GM12878 (cell line): ENCODE measurements around the gene GNAI2. TPM values are rescaled to one million over a fixed set of nuclear protein-coding genes. Genes with fewer than 3 reads are reported as not detected.

Experiments
- ATAC-seq: fragments of 200-7000 bp; cut with Tn5 transposase; 3 replicates; pipeline ENCODE4 v1.9.1; 2020; ENCODE audit warnings: mild to moderate bottlenecking, moderate library complexity
- BruUV-seq: library from RNA; stranded (reverse); fragments of 400-500 nt; replicated peaks from 2 replicates; lab custom pipeline; 2021; lab: Mats Ljungman, UMichigan
- CTCF ChIA-PET: fragments of 300-600 bp; sonication (Branson Sonifier 250); formaldehyde crosslinking; extraction: SDS; loops from one replicate; lab custom pipeline; 2021; ENCODE audit warnings: inconsistent platforms; lab: Yijun Ruan, JAX
- POLR2A ChIA-PET: fragments of 350-600 bp; formaldehyde crosslinking; extraction: SDS; loops from one replicate; lab custom pipeline; 2021; ENCODE audit warnings: inconsistent platforms; lab: Charles Lee
- RAD21 ChIA-PET: fragments of 300-600 bp; sonication (Branson Sonifier 250); formaldehyde crosslinking; loops from one replicate; lab custom pipeline; 2023; ENCODE audit warnings: antibody characterized with exemption; ENCODE audit not compliant: unreplicated experiment; lab: Charles Lee
- SMC1A ChIA-PET: fragments of 300-600 bp; sonication (Branson Sonifier 250); formaldehyde crosslinking; loops from one replicate; lab custom pipeline; 2023; ENCODE audit not compliant: unreplicated experiment, uncharacterized antibody; lab: Charles Lee
- DNase-seq: peaks from one replicate; pipeline ENCODE4 v3.0.0-alpha.2; 2011; ENCODE audit warnings: low read depth, low spot score
- FAIRE-seq: peaks from 3 replicates; lab custom pipeline; 2011; peaks lifted over from hg19 to GRCh38; lab: Jason Lieb, UNC
- H2AFZ ChIP-seq: 2 replicates; pipeline ENCODE4 v1.6.0; 2011; ENCODE audit warnings: low read depth, low read length, control low read depth; ENCODE audit not compliant: control insufficient read depth
- H3K27ac ChIP-seq: 2 replicates; pipeline ENCODE4 v1.5.1; 2011; ENCODE audit warnings: control low read depth; ENCODE audit not compliant: control insufficient read depth, insufficient read depth
- H3K27me3 ChIP-seq, 2 experiments: replicated peaks in 1 of 2; 2 replicates each; pipeline versions ENCODE4 v1.6.0 to v1.6.1; 2011; ENCODE audit warnings: low read length in 1 of 2; ENCODE audit not compliant: control insufficient read depth in 2 of 2, insufficient read depth in 2 of 2
- H3K36me3 ChIP-seq, 2 experiments: 2 replicates each; pipeline ENCODE4 v1.5.1; 2011; ENCODE audit warnings: low read length in 1 of 2; ENCODE audit not compliant: control insufficient read depth in 2 of 2, insufficient read depth in 2 of 2
- H3K4me1 ChIP-seq: 2 replicates; pipeline ENCODE4 v1.6.1; 2011; ENCODE audit warnings: mild to moderate bottlenecking, low read length, moderate library complexity, mixed read lengths; ENCODE audit not compliant: control insufficient read depth, insufficient read depth
- H3K4me2 ChIP-seq: 2 replicates; pipeline ENCODE4 v1.6.0; 2011; ENCODE audit warnings: control low read depth; ENCODE audit not compliant: control insufficient read depth, insufficient read depth
- H3K4me3 ChIP-seq: fragments of 200-600 bp; sonication (generic); 2 replicates; pipeline ENCODE4 v1.5.1; 2016
- H3K79me2 ChIP-seq: 2 replicates; pipeline ENCODE4 v1.6.0; 2011; ENCODE audit warnings: low read length; ENCODE audit not compliant: control insufficient read depth, insufficient read depth
- H3K9ac ChIP-seq: 2 replicates; pipeline ENCODE4 v1.8.0; 2011; ENCODE audit warnings: low read length, control low read depth, mixed read lengths; ENCODE audit not compliant: control insufficient read depth, insufficient read depth
- H3K9me3 ChIP-seq: replicated peaks from 3 replicates; pipeline ENCODE4 v1.5.1; 2011; ENCODE audit warnings: mild to moderate bottlenecking, low read length; ENCODE audit not compliant: control insufficient read depth, insufficient read depth
- H4K20me1 ChIP-seq: 2 replicates; pipeline ENCODE4 v1.6.0; 2011; ENCODE audit not compliant: control insufficient read depth, insufficient read depth
- ATF7 ChIP-seq: fragments of 450-650 bp; IDR thresholded peaks from 2 replicates; pipeline ENCODE4 v1.6.1; 2016; ENCODE audit warnings: low read depth, mild to moderate bottlenecking
- BCL11A ChIP-seq: IDR thresholded peaks from 2 replicates; pipeline ENCODE4 v1.6.1; 2011; ENCODE audit warnings: low read depth, low read length
- CBX5 ChIP-seq: sonication (generic); IDR thresholded peaks from 2 replicates; pipeline ENCODE4 v1.6.1; 2016; ENCODE audit warnings: low read depth, moderate library complexity, mild to moderate bottlenecking, inconsistent platforms
- GABPA ChIP-seq: IDR thresholded peaks from 2 replicates; pipeline ENCODE4 v1.6.1; 2014; ENCODE audit warnings: antibody characterized with exemption, low read depth, mild to moderate bottlenecking, inconsistent platforms
- JUND ChIP-seq: IDR thresholded peaks from 2 replicates; pipeline ENCODE4 v1.6.1; 2012; ENCODE audit warnings: low read depth, mild to moderate bottlenecking, low read length, improper control_type of control experiment, moderate library complexity
- MTA2 ChIP-seq: fragments of 450-650 bp; IDR thresholded peaks from 2 replicates; pipeline ENCODE4 v1.6.1; 2016; ENCODE audit warnings: low read depth, mild to moderate bottlenecking, moderate library complexity
- POLR2A ChIP-seq: IDR thresholded peaks from 2 replicates; pipeline ENCODE4 v1.6.1; 2011; ENCODE audit warnings: low read depth, mild to moderate bottlenecking, low read length
- POLR2AphosphoS5 ChIP-seq: IDR thresholded peaks from 2 replicates; pipeline ENCODE4 v1.6.1; 2011; ENCODE audit warnings: mild to moderate bottlenecking, low read length, inconsistent platforms
- RAD21 ChIP-seq: IDR thresholded peaks from 2 replicates; pipeline ENCODE4 v1.6.1; 2011; ENCODE audit warnings: mild to moderate bottlenecking, low read depth, low read length, moderate library complexity; ENCODE audit not compliant: insufficient read depth
- REST ChIP-seq: IDR thresholded peaks from 2 replicates; pipeline ENCODE4 v1.6.1; 2012; ENCODE audit warnings: mild to moderate bottlenecking, low read depth, low read length
- TARDBP ChIP-seq: IDR thresholded peaks from 2 replicates; pipeline ENCODE4 v1.6.1; 2016; ENCODE audit warnings: borderline replicate concordance
- ZBED1 ChIP-seq: IDR thresholded peaks from 2 replicates; pipeline ENCODE4 v1.6.1; 2016; ENCODE audit warnings: borderline replicate concordance
- ZNF384 ChIP-seq: IDR thresholded peaks from 2 replicates; pipeline ENCODE4 v1.6.1; 2012; ENCODE audit warnings: low read depth, mild to moderate bottlenecking, low read length, improper control_type of control experiment, borderline replicate concordance
- WGBS: methylation state at CpG from one replicate; pipeline ENCODE4 v1.1.6; 2016; ENCODE audit warnings: low lambda C conversion rate; ENCODE audit not compliant: insufficient replicate concordance, insufficient coverage; ENCODE audit errors: missing lambda C conversion rate; 5-methylcytosine and 5-hydroxymethylcytosine counted together
- in situ Hi-C: fragments of 300-500 bp; cut with MboI; formaldehyde crosslinking; loops from 9 replicates; pipeline ENCODE4 v1.14.3; 2018; ENCODE audit warnings: mixed read lengths
- intact Hi-C: fragments of 100-400 bp; cut with micrococcal nuclease; formaldehyde crosslinking; loops from one replicate; pipeline ENCODE4 v1.14.2; 2022; ENCODE audit not compliant: unreplicated experiment
- polyA plus RNA-seq, 11 experiments: library from polyadenylated mRNA; depleted of rRNA in 4 of 11; unstranded in 6 of 11; stranded (reverse) in 5 of 11; fragments of >200 nt; fragmentation: Nextera tagmentation in 4 of 11; fragmentation: Illumina TruSeq in 1 of 11; extraction: Ambion mirVana in 4 of 11; extraction: Trizol in 1 of 11; gene quantifications; 1 replicate in 1 of 11; 2 replicates in 10 of 11; pipeline versions ENCODE4 v1.2.1 to v1.2.3, GENCODE V29; 2011 to 2016; ENCODE audit warnings: inconsistent platforms in 2 of 11, missing spikeins in 2 of 11, low read depth in 1 of 11
- total RNA-seq, 4 experiments: library from RNA; depleted of rRNA in 3 of 4; stranded (reverse); fragments of >200 nt in 3 of 4; fragmentation: Illumina TruSeq in 1 of 4; extraction: Trizol in 1 of 4; gene quantifications; 2 replicates each; pipeline versions ENCODE4 v1.2.1 to v1.2.3, GENCODE V29; 2013 to 2021
- TF ChIP-seq, protein P1 (sequence below): IDR thresholded peaks from 2 replicates; pipeline ENCODE4 v1.6.1; 2011; ENCODE audit warnings: low read depth, low read length, improper control_type of control experiment, borderline replicate concordance
- TF ChIP-seq, protein P2 (sequence below), 3 experiments: IDR thresholded peaks in 2 of 3; conservative IDR thresholded peaks in 1 of 3; 2 replicates each; pipeline ENCODE4 v1.5.1; 2011; ENCODE audit warnings: low read depth in 3 of 3, low read length in 3 of 3, mild to moderate bottlenecking in 3 of 3, control low read depth in 2 of 3, moderate library complexity in 2 of 3, inconsistent platforms in 1 of 3, mixed read lengths in 1 of 3; ENCODE audit not compliant: control insufficient read depth in 2 of 3, insufficient read depth in 1 of 3; ENCODE audit errors: extremely low read depth in 1 of 3
- TF ChIP-seq, protein P3 (sequence below): IDR thresholded peaks from 2 replicates; pipeline ENCODE4 v1.6.1; 2011; ENCODE audit warnings: borderline replicate concordance, low read depth, mild to moderate bottlenecking, moderate library complexity, mixed read lengths, low read length; ENCODE audit not compliant: insufficient read depth; ENCODE audit errors: extremely low read length

The GNAI2 gene
- total and polyA plus RNA-seq, 10 of the 15 experiments (the other 5 are each of a cell fraction or from before 2014, with no cell fraction given) = 5.0 to 346 (median 237) TPM

- POLR2A ChIA-PET = interaction anchor here (1.1 kb wide), 2 partner anchors 9 to 217 kb away, joined by 3 to 12 read pairs; no protein-coding TSS in a partner anchor
- TF ChIP-seq, protein P1, sequence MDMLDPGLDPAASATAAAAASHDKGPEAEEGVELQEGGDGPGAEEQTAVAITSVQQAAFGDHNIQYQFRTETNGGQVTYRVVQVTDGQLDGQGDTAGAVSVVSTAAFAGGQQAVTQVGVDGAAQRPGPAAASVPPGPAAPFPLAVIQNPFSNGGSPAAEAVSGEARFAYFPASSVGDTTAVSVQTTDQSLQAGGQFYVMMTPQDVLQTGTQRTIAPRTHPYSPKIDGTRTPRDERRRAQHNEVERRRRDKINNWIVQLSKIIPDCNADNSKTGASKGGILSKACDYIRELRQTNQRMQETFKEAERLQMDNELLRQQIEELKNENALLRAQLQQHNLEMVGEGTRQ = no peak
- TF ChIP-seq REST = no peak
- no peak for TF ChIP-seq ZBED1
- TF ChIP-seq CBX5 = no peak
- TF ChIP-seq TARDBP = no peak
- TF ChIP-seq, protein P2, sequence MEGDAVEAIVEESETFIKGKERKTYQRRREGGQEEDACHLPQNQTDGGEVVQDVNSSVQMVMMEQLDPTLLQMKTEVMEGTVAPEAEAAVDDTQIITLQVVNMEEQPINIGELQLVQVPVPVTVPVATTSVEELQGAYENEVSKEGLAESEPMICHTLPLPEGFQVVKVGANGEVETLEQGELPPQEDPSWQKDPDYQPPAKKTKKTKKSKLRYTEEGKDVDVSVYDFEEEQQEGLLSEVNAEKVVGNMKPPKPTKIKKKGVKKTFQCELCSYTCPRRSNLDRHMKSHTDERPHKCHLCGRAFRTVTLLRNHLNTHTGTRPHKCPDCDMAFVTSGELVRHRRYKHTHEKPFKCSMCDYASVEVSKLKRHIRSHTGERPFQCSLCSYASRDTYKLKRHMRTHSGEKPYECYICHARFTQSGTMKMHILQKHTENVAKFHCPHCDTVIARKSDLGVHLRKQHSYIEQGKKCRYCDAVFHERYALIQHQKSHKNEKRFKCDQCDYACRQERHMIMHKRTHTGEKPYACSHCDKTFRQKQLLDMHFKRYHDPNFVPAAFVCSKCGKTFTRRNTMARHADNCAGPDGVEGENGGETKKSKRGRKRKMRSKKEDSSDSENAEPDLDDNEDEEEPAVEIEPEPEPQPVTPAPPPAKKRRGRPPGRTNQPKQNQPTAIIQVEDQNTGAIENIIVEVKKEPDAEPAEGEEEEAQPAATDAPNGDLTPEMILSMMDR (IDR thresholded peaks at IDR 0.05 in 2 of 3, conservative IDR thresholded peaks at IDR 0.05 in 1 of 3; ENCODE audit: control insufficient read depth in 2 of 3, extremely low read depth in 1 of 3, insufficient read depth in 1 of 3, low read depth in 3 of 3, low read length in 3 of 3) = peak in 1 of 3 experiments; percentile 33; a peak in 1 of 6 replicates
- no peak for TF ChIP-seq ZNF384
- TF ChIP-seq ATF7 = no peak
- TF ChIP-seq POLR2AphosphoS5 = peak; percentile 33; the same call in 1 of the 2 replicates
- peak; percentile 39; the same call in 1 of the 2 replicates for TF ChIP-seq RAD21
- TF ChIP-seq GABPA = no peak
- TF ChIP-seq MTA2 = no peak
- TF ChIP-seq, protein P3, sequence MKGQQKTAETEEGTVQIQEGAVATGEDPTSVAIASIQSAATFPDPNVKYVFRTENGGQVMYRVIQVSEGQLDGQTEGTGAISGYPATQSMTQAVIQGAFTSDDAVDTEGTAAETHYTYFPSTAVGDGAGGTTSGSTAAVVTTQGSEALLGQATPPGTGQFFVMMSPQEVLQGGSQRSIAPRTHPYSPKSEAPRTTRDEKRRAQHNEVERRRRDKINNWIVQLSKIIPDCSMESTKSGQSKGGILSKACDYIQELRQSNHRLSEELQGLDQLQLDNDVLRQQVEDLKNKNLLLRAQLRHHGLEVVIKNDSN = no peak
- TF ChIP-seq POLR2A = peak; percentile 54
- no peak for TF ChIP-seq BCL11A
- TF ChIP-seq JUND = no peak
- H3K4me3 ChIP-seq = no peak overlapping the region
- in situ Hi-C loops = no loop called here
- H3K27ac ChIP-seq = no peak overlapping the region
- intact Hi-C loops = no loop called here
- RAD21 ChIA-PET = no interaction called here
- no peaks in the 10 kb centered on the region for H3K79me2 ChIP-seq
- TSS peak; percentile 10 for BruUV-seq
- DNase-seq = no peak
- CTCF ChIA-PET = interaction anchor here (5.7 to 7.9 kb wide), 2 partner anchors 10 to 31 kb away, joined by 43 to 44 read pairs; no protein-coding TSS in a partner anchor
- H3K4me2 ChIP-seq = no peak overlapping the region
- peaks cover 13% of the 10 kb centered on the region; the same call in 1 of the 3 replicates for H3K9me3 ChIP-seq
- no peak for ATAC-seq
- H3K4me1 ChIP-seq = peaks cover 14% of the 10 kb centered on the region
- H3K9ac ChIP-seq = no peak overlapping the region
- SMC1A ChIA-PET = no interaction called here
- no peak for FAIRE-seq
- peaks cover 26 to 45% of the 10 kb centered on the region in 2 experiments for H3K36me3 ChIP-seq
- H3K27me3 ChIP-seq = no peaks in the 10 kb centered on the region
- H4K20me1 ChIP-seq = no peaks in the 10 kb centered on the region; the same call in 1 of the 2 replicates
- H2AFZ ChIP-seq = no peak overlapping the region
- WGBS = 91% methylated on average over 19 of the region's 20 CpGs
Measured at GRCh38 chr3:50256978-50257890, 21.2 kb downstream of the GNAI2 start.
